HG02852 (cell line): ENCODE data around the gene MAP3K12.
"Not testable (repeated sequence)": the region's sequence is repeated elsewhere in the genome, so short reads cannot be mapped to it uniquely, and the experiment has no call there.

ENCODE experiments used
- ATAC-seq: cut with Tn5 transposase; IDR thresholded peaks from one replicate; pipeline ENCODE4 v1.9.1; 2021; ENCODE audit warnings: mild to moderate bottlenecking, moderate library complexity; ENCODE audit not compliant: unreplicated experiment

Gene MAP3K12

GRCh38 chr12:53472056-53472582 is 27.1 kb downstream of the MAP3K12 start:
- no peak for ATAC-seq

- ATAC-seq = no peak
Observed at GRCh38 chr12:53468282-53468681, 31.0 kb downstream of the MAP3K12 start.

- no peak for ATAC-seq
Observed at GRCh38 chr12:53467880-53468279, 31.4 kb downstream of the MAP3K12 start.

- no peak for ATAC-seq
Observed at GRCh38 chr12:53467082-53467481, 32.2 kb downstream of the MAP3K12 start.

- ATAC-seq = no peak
Observed at GRCh38 chr12:53466640-53467039, 32.6 kb downstream of the MAP3K12 start.

GRCh38 chr12:53465679-53466078 is 33.6 kb downstream of the MAP3K12 start:
- ATAC-seq = no peak

- ATAC-seq = no peak
Observed at GRCh38 chr12:53464685-53465418, 34.4 kb downstream of the MAP3K12 start.

- no peak for ATAC-seq
Observed at GRCh38 chr12:53463802-53464560, 35.3 kb downstream of the MAP3K12 start.

GRCh38 chr12:53462935-53463334 is 36.3 kb downstream of the MAP3K12 start:
- ATAC-seq = no peak

- no peak for ATAC-seq
Observed at GRCh38 chr12:53461591-53461990, 37.7 kb downstream of the MAP3K12 start.

- no peak for ATAC-seq
Observed at GRCh38 chr12:53461059-53461458, 38.2 kb downstream of the MAP3K12 start.

GRCh38 chr12:53459097-53459496 is 40.2 kb downstream of the MAP3K12 start:
- ATAC-seq = no peak

GRCh38 chr12:53456654-53457366 is 42.4 kb downstream of the MAP3K12 start:
- no peak for ATAC-seq

GRCh38 chr12:53454707-53455106 is 44.6 kb downstream of the MAP3K12 start:
- no peak for ATAC-seq

GRCh38 chr12:53453953-53454640 is 45.2 kb downstream of the MAP3K12 start:
- no peak for ATAC-seq

- peak; percentile 37 for ATAC-seq
Observed at GRCh38 chr12:53452159-53453077, 46.8 kb downstream of the MAP3K12 start.

GRCh38 chr12:53451661-53452158 is 47.5 kb downstream of the MAP3K12 start, which contains the start of gene PCBP2:
Gene PCBP2, plus strand, starts transcription at chr12:53452102. Its CDS starts 2,699 bp downstream, at chr12:53454801.
- peak; percentile 94 for ATAC-seq

- no peak for ATAC-seq
Observed at GRCh38 chr12:53450936-53451335, 48.3 kb downstream of the MAP3K12 start.

GRCh38 chr12:53444593-53445325 is 54.5 kb downstream of the MAP3K12 start:
- not testable (repeated sequence) for ATAC-seq
